ENCODE data around the gene NFIC.
"Not testable (repeated sequence)": the region's sequence is repeated elsewhere in the genome, so short reads cannot be mapped to it uniquely, and the experiment has no call there.

The NFIC gene

DNA sequence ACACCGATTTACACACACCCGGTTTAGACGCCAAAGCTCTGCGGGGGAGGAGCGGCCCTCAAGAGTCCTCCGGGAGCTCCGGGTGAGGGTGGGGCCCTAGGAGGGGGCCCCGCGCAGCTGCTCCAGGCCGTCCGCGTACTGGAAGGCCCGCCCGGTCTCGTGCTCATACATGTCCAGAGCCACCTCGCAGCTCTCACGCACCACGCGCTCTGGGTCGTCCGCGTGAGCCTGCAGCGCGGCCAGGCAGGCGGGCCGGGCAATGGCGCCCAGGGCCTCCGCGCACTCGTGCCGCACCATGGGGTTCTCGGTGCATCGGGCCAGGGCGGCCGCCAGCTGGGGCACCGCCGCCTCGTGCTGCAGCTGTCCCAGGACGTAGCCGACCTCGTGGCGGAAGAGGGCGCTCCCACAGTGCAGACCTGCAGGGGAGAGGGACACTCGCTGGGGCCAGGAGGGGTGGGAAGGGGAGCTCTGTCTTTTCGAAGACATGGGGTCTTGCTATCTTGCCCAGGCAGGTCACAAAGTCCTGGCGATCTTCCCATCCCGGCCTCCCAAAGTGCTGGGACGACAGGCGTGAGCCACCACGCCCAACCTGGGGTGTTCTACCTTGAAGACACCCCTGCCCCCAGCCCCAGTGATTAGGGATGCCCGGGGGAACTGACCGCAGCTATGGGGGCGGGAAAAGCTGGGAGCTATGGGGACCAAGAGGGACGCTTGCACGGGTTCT is 125.2 kb downstream of the NFIC start:
- DNase-seq (ENCODE audit: low read depth in 2 of 2): no peak

DNA sequence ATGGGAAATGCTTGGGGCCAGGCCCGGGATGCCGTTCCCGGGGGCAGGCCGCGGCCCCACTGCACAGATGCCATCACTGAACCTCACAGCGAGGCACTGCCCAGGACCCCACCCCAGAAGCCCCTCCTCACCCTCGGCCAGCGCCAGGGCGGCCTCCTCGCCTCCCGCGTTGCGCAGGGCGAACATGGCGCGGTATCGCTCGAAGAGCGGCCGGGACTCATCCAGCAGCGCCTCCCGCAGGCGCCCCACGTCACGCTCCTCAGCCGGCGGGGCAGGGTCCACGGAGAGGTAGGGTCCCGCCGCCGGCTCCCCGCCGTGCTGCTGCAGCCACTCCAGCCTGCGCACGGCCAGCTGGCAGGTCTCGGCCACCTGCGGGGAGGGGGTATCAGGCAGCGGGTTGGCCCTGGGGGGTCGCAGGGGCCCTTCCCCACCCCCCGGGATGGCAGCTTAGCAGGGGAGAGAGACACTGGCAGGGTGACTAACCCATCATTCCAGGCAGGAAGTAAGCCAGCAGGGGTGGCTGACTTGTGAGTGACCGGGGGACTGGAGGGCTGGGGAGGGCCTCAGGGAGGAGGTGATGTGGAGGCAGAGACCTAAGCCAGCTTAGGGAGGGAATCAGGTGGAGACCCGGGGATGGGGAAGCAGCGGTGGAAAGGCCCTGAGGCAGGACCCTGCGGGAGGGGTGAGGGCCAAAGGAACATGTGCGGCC is 125.9 kb downstream of the NFIC start:
- no peak for DNase-seq (ENCODE audit: low read depth in 2 of 2)

DNA sequence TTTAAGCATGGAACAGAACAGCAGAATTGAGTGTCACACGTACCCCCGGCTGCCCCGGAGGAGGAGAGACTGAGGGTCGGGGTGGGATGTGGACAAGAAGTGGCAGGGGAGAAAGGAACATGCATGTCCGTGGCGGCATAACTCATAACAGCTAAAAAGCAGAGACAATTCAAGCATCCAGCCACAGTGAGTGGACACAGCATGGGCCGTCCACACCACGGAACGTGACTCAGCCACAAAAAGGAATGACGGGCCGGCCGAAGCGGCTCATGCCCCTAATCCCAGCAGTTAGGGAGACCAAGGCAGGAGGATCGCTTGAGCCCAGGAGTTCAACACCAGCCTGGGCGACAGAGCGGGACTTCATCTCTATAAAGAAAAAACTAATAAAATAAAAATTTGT is 126.5 kb downstream of the NFIC start:
- DNase-seq (ENCODE audit: low read depth in 2 of 2): no peak

DNA sequence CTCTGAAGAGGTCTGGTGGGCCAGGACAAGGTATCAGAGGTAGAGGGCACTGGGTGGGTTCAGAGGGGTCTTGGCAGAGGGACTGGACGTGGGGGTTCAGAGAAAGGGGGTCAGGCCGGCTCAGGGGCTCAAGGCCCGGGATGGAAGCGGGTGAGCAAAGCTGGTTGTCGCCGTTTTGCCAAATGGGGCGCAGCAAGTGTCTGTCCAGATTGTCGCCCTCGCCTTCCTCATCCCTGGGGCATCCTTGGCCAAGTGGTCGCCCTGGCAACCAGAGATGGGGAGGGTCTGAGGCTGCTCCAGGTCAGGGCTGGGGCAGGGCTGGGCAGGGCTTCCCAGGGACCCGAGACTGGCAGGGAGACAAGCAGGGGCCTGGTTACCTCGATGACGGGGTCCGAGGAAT is 127.3 kb downstream of the NFIC start:
- no peak for DNase-seq (ENCODE audit: low read depth in 2 of 2)

DNA sequence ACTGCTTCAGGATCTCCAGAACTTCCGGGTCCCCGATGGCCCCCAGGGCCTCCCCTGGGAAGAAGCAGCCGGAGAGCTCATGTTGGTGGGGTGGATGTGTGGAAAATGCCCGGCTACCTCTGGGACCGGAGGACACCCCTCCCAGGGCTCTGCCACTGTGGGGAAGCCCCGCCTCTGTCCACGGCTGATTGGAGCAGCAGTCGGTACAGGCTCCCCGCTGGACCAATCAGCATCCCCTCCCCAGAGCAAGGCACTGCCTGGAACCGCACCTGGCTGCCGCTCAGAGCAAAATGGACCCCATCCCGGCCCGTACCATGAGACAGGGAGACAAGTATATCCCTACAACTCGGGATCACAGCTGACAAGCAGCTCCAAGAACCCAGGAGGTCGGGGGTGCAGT is 127.7 kb downstream of the NFIC start:
- DNase-seq (ENCODE audit: low read depth in 2 of 2): no peak

DNA sequence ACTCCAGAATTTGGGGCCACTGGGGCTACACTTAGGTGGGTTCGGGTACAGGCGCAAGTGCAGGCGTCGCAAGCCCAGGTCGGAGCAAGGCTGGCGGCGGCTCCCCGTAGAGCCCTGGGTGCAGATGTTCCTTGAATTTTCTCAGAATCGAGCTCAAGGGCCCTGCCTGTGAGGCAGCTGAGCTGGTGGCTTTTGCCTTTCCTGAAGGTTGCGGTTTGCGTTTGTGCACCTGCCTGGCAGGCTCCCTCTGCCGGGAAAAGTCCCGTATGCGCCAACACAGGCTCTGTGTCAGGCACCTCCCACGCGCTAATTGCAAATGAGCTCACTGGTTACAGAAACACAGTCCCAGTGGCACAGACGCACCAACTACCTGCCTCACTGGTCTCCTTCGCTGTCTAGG is 128.2 kb downstream of the NFIC start:
- DNase-seq (ENCODE audit: low read depth in 2 of 2): peak in 1 of 2 donors; percentile 36

DNA sequence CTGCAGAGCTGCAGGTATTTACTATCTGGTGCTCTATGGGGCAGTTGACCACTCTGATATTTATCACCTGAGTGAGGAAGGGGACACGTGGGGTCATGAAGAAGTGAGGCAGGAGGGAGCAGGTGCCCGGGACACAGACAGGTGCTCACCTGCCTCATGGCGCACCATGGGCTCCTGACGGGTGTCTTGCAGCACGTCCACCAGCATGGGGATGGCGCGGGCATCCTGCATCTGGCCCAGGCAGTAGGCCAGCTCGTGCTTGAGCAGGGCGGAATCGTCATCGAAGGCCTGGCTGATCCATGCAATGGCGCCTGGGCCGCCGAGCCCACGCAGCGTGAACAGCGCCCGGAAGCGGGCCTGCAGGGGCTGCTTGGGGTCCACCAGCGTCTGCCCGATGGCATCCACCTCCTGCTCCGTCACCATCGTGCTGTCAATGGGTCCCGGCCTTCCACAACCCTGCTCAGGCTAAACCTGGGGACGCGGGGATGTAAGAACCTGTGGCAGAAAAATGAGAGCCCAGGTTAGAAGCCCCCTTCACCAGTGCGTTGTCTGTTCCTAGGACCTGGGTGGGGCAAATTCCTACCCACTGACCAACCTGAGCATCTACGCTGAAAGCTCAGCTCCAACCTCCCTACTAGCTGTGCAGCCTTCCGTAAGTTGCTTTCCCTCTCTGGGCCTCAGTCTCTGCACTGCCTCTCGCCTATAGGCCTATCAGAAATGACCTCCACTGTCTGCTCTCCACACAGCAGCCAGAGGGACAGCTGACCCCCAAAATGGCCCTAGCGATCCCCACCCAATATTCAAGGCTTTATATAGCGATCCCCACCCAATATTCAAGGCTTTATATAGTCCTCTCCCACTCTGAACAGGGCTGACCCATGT is 130.2 kb downstream of the NFIC start:
- no peak for DNase-seq (ENCODE audit: low read depth in 2 of 2)

DNA sequence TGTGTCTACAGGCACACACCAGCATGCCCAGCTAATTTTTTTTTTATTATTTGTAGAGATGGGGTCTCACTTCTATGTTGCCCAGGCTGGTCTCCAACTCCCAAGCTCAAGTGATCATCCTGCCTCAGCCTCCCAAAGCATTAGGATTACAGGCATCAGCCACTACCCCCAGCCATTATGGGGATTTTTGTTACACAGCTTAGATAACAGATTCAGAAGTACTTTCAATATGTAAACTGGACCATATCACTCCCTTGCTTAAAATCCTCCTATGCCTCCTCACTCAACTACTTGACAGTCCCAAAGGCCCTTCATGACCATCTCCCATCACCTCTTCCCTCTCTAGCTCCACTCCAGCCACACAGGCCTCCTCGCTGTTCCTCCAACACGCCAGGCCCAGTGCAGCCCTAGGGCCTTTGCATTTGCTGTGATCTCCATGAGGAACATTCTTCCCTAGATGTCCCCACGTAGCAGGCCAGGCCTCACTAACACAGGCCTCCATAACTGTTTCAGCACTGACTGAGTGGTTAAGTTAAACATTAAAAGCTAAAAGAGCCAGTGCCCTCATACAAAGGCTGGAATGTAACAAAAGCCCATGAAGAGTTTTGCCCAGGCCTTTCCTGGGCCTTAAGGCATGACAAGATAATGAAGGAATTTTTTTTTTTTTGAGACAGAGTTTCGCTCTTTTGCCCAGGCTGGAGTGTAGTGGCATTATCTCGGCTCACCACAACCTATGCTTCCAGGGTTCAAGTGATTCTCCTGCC is 131.6 kb downstream of the NFIC start:
- DNase-seq (ENCODE audit: low read depth in 2 of 2): no peak

DNA sequence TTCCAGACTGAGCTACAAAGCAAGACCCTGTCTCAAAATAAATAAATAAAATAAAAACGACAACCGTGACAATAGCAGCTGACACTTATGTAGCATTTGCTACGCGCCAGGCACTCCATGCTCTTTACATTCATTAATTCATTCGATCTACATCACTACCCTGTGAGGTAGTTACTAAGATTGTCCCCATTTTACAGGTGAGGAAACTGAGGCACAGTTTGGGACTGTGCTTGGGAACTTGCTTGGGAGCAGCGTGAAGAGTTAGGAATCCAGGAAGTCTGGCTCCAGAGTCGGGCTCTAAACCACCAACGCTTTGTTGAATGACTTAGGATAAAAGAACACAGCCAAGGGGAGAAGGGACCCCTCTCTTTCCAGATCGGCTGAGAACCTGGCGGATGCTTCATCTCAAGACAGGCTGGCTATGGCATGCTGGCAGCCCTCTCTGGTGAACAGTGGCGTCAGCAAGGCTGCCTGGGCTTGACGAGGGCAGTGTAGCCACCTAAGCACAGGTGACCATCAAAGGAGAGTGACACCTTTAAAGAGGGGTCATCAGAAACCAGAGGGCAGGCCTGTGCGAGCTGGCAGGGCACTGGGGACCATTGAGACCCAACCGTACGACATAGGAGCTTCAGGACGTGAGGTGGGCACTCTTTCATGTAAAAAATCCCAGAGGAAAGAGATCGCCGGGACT is 133.5 kb downstream of the NFIC start:
- no peak for DNase-seq (ENCODE audit: low read depth in 2 of 2)

DNA sequence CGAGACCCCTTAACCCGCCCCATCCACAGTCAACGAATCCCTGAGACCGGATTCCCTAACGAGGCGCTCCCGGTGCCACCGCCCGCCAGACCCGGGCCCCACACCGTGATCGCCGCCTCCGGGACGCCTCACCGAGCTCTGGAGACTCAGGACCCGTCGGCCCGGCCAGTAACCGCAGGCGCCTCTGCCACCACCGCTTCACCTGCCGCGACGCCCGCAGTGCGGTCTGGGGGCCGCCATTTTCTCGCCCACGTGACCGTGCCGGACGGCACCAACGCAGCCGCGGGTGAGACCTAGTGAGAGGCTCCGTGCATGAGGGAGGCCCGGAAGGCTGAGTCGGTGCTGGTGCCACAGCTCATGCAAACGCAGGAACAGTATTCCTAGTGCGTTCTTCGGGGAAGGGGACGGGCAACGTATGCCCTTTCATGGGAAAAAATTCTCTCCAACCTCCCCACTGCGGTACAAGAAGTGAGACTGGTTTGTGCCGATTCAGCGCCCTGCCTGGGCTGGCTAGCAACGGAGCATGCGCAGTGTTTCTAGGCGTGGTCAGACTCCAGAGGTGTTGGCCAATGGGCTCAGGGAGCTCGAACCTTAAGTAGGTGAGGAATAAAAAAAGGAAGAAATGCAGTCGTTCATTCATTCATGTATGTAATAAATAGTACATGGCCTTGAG is 134.2 kb downstream of the NFIC start, which contains the start of gene DOHH:
Gene DOHH, minus strand, starts transcription at position 246 of the 673 bp plus-strand sequence. CDS start 3,860 bp downstream, outside the sequence.
- DNase-seq (ENCODE audit: low read depth in 2 of 2): peak; percentile 89

DNA sequence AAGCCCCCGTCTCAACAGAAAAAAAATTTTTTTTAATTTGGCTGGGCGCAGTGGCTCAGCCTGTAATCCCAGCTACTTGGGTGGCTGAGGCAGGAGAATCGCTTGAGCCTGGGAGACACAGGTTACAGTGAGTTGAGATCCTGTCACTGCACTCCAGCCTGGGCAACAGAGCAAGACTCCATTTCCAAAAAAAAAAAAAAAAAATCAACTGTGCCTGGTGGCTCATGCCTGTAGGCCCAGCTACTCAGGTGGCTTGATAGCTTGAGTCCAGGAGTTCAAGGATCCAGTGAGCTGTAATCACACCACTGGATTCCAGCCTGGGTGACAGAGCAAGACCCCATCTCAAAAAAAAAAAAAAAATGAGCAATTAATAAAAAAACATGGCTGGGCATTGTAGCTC is 135.4 kb downstream of the NFIC start:
- DNase-seq (ENCODE audit: low read depth in 2 of 2): no peak

DNA sequence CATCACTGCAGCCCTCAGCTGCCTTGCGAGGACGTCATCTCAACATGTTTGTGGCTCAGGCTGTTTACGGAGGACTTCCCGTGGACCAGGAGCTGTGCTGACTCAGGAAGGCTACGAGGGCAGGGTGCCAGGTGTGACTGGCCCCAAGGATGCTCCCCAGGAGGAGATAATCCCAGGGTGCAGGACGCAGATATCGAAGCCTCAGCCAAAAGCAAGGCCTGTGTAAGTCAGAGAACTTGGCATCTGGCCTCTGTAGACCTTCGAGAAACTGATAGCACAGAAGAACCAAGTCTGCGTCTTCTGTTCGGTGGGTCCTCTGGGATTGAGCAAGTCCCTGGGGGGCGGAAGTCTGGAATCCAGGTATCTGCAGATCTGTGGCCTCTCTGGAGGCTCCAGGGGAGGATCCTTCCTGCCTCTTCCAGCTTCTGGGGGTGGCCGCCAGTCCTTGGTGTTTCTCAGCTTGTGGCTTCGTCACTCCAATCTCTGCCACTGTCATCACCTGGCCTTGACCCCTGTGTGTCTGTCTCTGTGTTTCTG is 136.7 kb downstream of the NFIC start:
- no peak for DNase-seq (ENCODE audit: low read depth in 2 of 2)

DNA sequence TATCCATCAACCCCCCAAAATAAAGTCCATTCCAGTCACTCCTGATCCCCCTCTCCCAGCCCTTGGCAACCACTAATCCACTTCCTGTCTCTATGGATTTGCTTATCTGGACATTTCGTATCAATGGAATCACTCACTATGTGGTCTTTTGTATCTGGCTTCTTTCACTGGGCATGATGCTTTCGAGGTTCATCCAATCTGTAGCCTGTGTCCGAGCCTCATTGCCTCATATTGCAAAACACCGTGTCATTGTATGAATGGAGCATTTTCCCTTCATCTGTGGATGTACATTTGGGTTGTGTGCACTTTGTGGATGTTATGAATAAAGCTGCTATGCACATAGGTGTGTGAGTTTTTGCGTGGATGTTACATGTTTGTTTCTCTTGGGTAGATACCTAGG is 138.4 kb downstream of the NFIC start:
- DNase-seq (ENCODE audit: low read depth in 2 of 2): no peak

DNA sequence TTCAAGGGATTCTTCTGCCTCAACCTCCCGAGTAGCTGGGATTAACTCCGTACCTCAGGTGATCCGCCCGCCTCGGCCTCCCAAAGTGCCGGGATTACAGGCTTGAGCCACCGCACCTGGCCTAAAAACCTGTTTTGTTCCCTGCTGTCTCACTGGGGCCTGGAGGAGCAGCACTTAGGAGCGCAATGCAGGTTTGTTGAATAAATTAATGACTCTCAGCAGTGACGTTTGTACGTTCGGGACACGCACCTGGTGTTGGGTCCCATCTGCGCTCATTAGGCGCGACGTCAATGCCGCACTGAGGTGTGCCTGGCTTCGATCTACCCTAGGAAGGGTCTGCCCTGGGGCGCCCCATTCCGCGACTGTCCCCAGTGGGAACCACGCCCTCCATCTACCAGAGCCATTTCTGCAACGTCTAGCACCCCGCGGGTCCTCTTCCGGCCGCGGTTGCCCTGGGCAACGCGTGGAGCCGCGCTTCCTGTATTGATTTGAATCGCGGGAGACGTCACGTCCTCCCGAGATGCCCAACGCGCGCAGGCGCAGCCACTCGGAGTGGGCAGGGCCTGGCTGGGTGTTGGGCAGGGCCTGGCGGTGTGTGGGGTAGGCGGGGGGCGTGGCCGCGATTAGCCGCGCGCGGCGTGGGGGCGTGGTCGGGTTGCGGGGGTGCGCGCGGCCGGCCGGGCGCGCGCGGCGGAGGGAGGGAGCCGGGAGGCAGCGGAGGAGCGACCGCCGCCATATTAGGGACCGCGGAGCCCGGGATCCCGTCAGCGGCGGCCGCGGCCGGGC is 139.4 kb downstream of the NFIC start, which contains the start of gene FZR1:
Gene FZR1, plus strand, starts transcription at position 714 of the 786 bp plus-strand sequence. CDS start 16,679 bp downstream, outside the sequence.
- DNase-seq (ENCODE audit: low read depth in 2 of 2): peak; percentile 99 to 100

DNA sequence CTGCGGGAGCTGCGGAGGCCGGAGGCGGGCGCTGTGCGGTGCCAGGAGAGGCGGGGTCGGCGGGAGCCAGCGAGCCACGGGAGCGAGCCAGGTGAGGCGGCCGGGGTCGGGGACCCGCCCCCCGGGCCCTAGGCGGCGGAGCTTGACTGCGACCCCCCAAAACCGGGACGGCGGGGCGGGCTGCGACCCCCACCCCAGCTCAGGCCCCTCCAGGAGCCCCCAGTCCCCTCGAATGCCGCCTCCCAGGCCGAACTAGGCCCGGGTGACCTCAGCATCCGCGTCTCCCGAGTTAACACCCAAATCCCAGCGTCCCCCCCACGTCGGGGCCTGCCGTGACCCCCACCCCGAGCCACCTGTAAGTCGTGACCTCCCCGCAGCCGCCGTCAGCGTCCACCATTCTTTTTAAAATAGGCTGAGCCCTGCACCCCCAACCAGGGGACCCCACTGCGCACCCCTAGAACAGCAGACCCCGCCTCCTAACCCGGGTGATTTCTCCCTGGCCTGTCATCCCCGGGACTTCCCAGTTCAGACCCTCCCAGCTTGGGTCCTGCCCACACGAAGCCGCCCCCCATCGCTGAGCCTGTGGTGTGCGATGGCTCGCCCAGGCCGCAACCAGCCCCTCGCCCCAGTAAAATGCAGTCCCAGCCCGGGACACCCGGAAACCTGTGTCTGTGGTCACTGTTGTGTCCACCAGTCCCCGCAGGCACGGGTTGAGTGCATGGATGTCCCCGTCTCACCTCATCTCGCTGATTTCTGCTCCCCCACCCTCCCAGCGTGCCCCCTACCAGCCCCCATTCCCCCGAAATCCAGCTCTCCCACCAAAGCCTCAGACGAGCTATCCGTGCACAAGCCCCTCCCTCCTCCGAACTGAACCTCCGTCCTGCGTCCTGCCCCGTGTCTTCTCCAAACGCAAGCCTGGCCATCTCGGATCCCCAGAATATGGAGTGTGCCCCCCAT is 140.3 kb downstream of the NFIC start:
- no peak for DNase-seq (ENCODE audit: low read depth in 2 of 2)

DNA sequence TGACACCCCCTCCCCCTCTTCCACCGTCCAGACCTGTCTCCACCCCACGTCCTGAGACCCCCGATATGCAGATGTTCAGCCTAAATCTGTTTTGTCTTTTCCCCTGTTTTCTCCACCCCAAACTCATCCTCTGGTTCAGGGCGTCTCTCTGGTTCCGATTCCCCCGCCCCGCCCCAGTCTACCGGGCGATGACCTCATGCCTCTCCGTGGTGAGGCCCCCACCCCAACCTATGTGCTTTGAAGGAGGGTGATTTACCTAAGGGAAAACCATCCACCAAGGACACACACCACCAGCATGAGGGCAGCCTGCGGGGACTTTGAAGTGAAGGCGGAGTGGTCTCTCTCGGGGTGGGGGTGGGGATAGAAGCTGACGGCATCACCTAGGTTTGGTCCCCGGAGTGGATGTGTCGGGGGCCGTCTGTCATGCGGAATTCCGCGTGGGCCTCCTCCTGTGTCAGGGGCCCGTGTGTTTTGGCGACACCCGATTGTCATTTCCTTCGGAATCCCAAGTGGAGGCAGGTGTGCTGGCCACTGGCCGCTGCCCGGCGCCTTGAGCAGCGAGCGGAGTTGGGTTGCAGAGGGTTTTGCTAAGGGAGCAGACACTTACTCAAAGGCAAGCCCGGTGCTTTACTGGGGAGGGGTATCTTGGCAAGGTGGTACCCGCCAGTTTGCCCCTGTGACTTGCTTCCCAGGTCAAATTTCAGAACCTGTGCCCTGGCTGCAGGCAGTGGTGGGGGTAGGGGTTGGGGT is 141.2 kb downstream of the NFIC start:
- DNase-seq (ENCODE audit: low read depth in 2 of 2): peak in 1 of 2 donors; percentile 30

DNA sequence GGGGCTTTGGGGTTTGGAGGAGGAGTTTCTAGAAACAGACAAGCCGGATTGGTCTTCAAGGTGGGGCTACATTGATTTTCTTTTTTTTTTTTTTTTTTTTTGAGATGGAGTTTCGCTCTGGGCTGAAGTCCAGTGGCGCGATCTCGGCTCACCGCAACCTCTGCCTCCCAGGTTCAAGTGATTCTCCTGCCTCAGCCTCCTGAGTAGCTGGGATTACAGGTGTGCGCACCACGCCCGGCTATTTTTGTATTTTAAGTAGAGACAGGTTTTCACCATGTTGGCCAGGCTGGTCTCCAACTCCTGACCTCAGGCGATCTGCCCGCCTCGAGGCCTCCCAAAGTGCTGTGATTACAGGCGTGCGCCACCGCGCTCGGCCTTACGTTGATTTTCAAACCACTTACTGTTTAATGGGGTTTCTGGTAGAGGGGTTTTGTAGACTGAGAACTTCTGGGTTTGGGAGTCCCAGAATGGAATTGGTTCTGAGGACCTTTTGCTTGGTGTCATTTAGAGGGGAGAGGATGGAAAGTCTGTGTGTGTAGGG is 141.8 kb downstream of the NFIC start:
- DNase-seq (ENCODE audit: low read depth in 2 of 2): not testable (repeated sequence)
